SHP77 (cell line): ENCODE data around the gene ACO1.
A peak's percentile ranks its signal among the peaks of the same experiment; 100 is the strongest.
"Not testable (repeated sequence)": the region's sequence is repeated elsewhere in the genome, so short reads cannot be mapped to it uniquely, and the experiment has no call there.

ENCODE experiments used
- DNase-seq, 2 experiments: peaks; one replicate each; lab custom pipeline; 2025; lab: John Stamatoyannopoulos, UW

ACO1 gene

DNA sequence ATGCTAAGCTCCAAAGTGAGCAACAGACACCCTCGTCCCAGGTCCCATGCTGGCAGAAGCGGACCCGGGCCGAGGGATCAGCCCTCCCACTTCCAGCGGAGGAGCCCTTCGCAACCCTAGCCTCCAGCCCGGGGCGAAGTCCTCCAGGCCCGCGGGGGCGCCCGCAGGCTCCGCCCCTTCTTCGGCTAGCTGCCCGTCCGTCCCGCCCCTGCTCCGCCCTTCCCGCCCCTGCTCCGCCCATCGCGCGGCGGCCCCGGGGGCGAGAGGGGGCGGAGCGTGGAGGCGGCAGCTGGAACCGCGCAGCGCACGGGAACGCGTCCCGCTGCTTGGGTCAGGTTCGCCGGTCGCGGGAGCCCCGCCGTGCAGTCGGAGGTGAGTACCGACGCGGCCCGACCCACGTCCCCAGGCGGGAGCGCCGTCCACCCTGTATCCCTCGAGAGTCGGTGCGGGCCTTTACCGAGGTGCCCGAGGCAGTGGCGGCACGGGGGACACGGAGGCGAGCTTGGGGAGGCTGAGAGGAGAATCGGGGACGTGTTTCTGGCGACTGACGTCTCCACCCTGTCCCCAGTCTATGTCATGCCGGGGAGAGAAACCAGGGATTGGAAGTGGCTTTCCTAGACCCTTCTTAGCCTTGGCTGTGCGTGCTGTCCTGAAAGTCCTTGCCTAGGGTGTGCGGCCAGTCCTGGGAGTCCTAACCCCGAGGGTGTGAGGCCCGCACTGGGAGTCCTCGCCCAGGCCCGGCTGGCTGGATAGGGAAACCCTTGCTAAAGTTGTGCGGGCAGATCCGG, at the start of gene ACO1:
ACO1 (plus strand) TSS at position 280 of the 788 bp plus-strand sequence. CDS start 20,864 bp downstream, outside the sequence.
- DNase-seq = peak; percentile 56 to 61

DNA sequence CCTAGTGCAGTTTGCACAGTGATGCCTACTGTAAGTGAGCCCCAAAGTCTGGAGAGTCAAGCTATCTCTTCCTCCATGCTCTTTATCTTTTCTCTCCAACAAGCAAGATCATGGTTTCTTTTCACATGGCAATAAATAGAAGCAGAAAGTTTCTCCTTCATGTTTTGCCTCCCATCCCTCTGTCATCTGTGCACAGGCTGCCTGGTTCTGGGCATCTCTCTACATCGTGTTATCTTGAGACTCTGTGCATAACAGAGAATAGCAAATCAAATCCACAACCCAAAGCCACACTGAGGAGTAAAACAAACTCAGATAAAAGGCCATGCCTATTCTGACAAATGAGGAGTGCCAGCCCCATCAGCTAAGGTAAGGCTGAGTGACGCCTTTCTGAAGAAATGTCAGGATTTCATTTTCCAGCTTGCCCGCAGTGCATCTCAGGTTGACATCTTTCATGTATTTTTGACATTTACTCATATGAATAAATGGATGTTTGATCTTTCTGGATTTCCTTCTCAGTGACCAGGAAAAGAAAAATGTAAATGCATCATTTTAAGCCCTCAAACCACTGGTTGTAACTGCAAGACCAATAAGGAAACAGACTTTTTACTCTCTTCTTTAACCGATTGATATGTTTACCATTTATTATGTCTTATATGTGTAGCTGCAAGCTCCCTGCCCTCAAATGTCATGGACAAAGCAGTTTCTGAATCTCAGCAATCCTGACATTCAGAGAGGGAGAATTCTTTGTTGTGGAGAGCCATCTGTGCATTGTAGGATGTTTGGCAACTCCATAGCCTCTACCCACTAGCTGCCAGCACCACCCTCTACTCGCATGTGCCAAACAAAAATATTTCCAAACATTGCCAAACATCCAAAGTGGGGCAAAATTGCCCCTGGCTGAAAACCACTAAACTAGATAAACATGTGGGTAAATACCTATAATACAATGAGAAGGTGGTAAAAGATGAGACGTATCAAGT, 49.2 kb upstream of the ACO1 start:
- no peak for DNase-seq

DNA sequence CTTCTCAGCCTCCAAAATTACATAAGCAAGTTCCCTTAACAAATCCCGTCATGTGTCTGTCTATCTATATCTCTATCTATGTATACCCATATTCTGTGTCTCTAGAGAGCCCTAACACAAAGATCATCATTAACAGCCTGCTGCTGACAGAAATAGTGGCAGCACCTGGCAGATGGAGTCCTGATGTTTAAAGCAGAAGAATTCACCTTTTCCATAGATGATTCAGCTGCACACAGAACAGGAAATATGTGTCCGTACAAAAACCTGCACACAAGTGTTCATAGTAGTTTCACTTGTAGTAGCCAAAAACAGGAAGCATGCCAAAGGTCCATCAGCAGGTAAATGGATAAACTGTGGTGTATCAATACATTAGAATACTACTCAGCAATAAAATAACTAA, 45.0 kb upstream of the ACO1 start:
- DNase-seq = no peak

DNA sequence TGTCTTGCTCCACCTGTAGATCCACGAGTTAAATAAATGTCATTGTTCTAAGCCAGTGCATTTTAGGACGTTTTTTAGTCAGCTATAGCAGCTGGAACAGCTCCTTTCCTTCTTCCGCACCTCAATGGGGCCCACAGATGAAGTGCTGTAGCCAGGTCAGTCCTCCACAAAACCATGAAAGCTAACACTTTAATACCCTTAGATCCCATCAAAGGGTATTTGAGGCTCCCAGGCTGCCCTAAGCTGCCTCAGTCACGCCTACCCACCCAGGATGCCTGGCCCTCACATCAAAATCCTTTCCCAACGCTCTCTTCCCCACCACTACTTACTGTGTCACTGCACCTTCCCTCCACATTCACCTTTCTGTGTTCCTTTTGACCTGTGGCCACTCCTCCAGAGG, 44.1 kb upstream of the ACO1 start:
- DNase-seq = no peak

DNA sequence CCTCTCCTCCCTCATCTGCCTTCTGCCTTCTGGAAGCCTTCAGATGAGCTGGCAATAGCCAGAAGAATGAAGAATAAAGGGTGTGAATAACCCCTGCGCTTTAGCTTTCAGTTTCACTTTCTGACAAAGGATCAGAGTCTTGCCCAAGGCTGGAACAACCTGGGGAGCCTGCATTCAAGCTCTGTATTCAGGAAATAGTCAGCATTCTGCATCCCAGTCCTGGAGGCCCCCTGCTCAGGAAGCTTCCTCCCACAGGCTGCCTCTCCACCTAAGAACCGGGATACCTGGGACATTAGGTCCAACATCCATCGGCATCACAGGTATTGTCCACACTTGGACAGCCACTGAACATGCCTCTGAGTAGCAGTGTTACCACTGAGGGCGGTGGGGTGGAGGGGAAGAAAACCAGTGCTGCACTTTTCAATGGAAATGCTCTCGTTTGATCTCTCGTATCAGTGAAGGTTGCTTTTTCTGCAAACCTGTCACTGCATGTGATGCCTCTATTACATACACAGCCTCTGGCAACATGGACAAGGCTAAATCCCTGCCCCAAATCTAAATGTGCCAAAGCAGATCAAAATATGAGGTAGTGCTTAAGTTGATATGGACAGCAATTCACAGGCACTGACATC, 39.8 kb upstream of the ACO1 start:
- DNase-seq = no peak

DNA sequence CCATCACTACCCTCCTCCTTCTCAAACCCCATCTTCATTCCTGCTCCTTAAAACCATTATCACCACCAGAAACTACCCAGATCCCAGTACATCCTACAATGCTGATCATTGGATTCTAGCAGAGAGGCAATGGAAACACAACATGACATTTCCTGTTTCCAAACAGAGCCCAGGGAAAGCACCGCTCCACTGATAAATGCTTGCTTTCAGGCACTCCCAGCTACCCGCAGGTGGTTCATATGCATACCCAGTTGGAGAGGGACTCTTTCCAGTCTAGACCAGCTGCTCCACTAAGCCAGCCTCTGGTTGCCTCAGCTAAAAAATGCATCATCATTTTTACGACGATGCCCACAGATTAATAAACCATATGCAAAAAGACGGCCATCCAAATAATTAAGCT, 39.2 kb upstream of the ACO1 start:
- DNase-seq = no peak

DNA sequence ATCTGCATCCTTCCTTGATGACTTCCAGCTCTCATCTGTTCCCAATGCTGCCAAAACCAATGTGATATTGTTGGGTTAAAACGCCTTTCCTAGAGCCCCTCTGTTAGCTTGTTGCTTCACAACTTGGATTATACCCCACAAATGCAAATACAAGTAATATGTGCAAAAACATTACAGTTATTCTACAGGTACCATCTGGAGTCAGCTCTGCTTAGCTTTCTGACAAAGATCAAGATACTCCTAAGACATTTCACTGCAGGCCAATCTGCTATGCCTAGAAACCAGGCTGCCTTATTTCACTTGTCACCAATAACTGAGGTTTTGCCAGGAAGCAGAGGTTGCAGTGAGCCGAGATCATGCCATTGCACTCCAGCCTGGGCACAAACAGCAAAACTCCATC, 36.9 kb upstream of the ACO1 start:
- DNase-seq = no peak

DNA sequence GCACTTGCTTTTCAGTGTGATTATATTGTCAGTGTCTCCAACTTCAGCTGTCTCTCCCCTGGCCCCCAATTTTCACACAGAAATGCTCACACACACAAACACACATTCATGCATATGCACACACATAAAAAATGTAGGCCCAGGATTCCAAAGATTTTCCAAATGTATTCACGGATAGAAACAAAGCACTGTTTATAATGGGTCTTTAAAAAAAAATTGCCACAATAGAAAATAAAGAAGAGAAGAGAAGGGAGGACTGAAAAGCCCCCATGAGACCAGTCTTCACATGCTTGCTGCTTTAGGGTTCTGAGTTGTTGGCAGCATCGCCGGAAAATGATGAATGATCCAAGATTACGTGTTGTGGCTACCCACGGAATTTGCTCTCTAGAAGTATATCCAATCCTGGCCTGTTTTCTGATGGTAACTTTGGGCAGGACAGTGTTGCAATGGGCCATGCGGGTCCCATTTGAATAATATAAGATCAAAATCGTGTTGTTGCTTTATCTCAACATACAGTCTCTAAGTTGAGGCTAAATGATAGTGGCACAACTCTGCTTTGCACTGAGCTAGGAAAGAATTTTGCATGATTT, 36.2 kb upstream of the ACO1 start:
- DNase-seq = no peak

DNA sequence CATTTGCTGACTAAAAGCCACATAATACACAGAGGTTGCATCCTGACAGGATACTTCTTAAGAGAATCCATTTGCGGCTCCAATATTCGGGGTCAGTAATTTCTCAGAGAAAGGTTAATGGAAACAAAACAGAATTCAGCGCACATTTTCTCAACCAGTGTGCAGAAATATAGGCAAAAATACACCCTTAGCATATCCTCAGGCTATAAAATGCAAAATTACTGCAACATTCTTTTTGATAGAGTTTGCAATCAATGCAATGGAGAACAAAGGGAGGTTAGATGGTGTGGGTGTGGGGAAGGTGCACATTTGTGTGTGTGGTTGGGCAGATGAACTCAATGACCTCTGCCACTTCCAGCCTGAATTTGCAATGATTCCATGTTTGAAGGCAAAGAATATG, 35.4 kb upstream of the ACO1 start:
- DNase-seq = no peak

DNA sequence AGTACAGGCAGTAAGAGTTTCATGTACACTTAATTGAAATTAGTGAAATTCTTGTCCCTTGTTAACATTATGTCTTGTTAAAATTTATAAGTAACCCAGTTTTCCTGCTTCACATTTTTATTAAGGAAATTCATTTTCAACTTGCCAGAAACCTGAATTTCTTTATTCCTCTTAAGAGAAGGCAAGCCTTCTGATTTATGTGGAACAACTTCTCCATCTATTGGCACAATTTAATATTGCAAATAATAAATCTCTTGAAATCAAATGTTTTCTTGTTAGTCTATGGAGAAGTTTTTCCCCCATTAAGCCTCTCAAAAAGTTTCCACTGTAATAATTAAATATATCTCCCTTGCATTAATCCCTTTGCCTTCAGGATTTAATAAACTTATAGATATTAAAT, 33.8 kb upstream of the ACO1 start:
- DNase-seq = peak in 1 of 2 experiments; percentile 2

DNA sequence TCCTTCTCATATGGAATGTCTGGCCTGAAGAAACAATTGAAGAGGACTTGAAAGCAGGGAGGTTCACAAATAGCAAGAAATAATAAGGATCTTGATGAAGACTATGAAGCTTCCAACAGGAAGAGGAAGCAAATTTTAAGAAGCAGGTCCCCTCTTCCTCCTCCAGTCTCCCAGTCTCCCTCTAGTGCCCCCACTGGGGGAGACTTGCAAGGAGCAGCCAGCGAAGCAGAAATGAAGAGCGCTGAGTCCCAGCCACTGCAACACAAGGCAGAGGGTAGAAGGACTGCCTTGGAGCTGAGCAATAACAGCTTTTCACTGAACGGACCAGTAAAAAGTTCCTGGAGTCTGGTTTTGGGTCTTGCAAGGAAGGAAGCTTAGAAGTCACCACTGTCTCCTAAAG, 32.6 kb upstream of the ACO1 start:
- no peak for DNase-seq

DNA sequence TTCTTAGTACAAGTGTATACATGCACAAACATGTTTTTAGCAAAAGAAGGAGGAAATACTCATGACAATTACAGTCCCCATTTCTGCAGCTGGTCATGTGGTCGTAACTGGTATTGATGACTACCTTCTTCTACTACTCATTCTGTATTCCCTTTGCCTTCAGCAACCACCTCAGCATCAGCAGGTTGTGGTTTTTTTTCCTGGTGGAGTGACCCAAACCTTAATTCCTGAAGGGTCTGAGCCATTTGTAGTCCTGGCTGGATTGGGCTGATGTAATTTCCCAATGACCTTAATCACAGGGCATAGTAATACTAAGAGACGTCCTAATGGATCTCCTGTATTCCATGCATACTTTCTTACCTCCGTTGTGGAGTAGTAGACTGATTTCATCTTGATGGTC, 31.0 kb upstream of the ACO1 start:
- not testable (repeated sequence) for DNase-seq

DNA sequence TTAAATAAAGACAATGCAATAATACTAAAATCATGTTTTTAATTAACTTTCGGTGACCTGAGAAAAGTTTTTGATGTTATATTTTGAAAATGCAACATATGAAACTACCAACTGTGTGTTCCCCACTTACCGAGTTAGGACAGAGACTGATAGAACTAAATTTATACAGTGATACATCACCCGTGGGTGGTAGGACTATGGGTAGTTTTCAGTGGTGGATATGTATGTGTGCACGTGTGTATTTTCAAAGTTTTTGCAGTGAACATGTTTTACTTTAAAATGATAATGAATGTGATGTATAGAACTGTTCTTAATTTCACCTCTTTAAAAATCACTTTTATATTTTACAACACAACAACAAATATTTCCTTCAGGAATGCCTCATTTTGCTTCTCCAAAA, 25.0 kb upstream of the ACO1 start:
- no peak for DNase-seq

DNA sequence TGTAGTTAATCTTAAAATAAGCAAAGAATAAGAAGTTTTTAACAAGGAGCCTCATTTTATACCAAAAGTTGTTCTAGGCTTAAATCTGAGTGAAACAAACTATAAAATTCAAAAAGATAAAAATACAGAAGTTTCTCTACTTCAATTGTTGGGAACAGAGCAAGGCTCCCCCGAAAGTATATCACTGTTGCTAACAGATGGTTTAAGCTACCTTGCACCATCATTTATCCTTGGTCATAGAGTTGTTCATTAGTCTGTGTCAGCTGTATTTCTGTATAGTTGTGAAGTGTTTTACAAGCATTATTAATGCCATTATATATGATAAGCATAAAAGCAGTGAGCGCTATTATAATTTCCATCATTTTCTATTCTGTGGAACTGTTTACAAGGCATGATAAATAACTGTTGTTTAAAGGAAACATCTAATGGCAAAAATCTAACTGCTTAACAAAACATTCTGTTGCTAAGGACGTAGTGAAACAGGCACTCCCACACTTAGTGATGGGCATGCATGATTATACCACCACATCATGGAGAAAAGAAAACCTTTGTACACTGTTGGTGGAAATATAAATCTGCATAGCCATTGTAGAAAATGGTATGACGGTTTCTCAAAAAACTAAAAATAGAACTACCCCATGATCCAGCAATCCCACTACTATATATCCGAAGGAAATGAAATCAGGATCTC, 23.3 kb upstream of the ACO1 start:
- no peak for DNase-seq

DNA sequence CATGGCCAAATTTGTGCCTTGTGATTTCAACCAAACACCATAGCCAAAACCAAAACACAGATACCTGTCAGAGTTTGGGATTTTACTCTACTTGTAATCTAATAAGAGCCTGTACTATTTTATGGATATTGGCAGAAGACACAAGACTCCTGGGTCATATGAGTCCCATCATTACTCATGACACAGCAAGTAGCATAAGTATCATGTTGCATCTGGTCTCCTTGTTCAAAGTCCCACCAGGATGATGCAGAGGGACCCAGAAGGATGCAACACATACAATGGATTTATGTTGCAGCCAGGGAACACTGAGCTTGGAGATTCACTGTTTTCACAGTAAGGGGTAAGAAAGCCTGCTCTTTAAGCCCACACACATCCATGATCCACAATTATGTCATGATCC, 13.2 kb upstream of the ACO1 start:
- no peak for DNase-seq

DNA sequence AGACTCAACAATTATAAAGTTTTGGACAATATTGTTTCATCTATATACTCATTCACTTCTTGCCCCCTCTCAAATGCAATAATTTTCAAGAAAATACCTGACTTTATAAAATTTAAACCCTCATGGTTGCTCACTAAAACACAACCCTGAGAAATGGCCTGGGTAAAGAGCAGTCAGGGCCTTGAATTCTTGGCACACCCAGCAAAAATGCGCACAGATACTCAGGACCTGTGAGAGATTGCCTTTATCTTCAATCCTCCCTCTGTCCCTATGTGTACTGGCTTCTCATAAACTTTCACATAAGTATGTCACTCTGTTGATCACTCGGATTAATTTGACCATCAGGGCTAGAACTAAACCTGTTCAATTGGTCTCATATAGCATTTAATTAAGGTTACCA, 12.8 kb upstream of the ACO1 start:
- DNase-seq = no peak

DNA sequence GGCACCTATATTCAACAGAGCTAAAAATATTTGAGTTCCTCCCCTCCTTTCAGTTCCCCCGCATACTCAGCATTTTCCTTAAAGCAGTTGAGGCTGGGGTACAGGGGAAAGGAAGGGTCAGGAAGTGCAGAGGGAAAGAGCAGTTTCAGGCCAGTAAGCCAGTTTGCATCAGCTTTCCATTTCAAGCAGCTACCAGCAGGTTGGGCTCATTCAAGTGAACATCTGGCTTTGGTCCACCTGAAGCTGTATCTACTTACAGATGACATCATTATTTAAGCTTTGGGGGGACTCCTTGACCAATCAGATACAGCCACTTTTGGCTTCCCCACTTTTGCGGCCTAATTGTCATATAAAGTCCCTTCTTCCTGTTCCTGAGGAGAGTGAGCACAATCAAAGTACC, 8.2 kb upstream of the ACO1 start:
- no peak for DNase-seq

DNA sequence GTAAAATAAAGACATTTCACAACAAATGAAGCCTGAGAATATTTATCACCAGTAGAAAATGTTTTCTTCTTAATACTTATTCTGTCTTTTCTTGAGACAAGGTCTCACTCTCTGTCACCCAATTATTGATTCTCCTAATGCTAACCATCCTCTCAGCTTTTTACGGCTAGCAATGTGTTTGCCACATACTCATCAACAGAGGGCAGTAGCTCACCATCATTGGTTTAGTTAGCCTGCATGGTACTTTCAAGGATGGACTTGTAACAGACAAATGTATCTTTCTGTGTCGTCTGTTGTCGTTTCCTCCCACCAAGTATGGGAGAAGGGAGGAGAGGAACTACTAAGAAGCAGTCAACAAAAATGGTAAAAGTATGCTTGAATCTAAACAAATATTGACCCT, 5.9 kb upstream of the ACO1 start:
- peak; percentile 36 to 50 for DNase-seq

DNA sequence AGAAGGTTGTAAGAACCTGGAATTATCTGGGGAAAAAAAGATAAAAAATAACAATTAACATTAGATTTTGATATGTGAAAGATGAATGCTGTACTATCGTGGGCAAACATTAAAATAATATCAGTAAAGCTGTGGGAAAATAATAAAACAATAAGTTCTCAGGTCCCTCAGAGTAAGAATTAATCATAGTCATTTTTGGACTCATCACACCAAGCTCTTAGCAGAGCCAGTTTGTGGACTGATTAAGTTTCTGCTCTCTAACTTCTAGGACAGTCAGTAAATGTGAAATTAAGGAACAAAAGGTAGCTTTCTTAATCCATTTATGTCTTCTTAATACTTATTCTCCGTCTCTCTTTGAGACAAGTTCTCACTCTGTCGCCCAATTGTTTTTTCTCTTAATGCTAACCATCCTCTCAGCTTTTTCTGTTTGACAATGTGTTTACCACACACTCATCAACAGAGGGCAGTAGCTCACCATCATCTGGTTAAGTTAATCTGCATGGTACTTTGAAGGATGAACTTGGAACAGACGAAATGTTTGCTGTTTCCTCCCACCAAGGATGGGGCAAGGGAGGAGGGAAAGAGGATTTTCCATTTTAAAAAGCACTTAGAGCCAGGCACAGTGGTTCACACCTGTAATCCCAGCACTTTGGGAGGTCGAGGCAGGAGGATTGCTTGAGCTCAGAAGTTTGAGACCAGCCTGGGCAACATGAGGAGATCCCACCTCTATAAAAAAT, 5.3 kb upstream of the ACO1 start:
- DNase-seq = peak; percentile 25 to 30

DNA sequence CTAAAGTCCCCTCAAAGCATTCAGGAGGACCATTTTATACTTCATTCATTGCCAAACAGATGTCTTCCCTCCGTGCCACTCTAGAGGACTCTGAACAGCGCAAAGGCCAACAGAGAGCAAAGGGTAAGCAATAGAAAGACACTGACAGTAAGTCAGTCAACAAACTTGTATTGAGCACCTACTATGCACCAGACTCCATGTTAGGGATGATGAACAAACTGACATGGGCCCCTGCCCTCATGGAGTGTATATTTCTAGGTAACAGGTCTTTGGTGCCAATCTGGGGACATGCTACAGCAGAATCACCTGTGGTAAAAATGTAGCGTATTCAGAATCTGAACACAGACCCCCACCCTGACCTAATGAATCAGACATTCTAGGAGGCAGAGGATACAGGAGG, 3.5 kb upstream of the ACO1 start:
- no peak for DNase-seq
